ENCODE results near the gene TTLL5.

TTLL5 gene

GRCh38 chr14:75881994-75882393 is 220.9 kb downstream of the TTLL5 start:
- H3K4me1 Mint-ChIP-seq, result no peaks in the 10 kb centered on the region
- DNase-seq (ENCODE audit: low spot score in 2 of 2), result no peak
- H3K4me3 Mint-ChIP-seq, result no peak overlapping the region
- H3K27me3 Mint-ChIP-seq, result no peaks in the 10 kb centered on the region
- no peak overlapping the region for H3K27ac Mint-ChIP-seq (ENCODE audit: low read depth)
- peaks cover 6% of the 10 kb centered on the region for H3K36me3 Mint-ChIP-seq (ENCODE audit: insufficient read depth)
- no peak for ATAC-seq (replicated peaks; ENCODE audit: extremely low read depth, poor library complexity, severe bottlenecking)
- no peaks in the 10 kb centered on the region for H3K9me3 Mint-ChIP-seq

GRCh38 chr14:75884198-75884611 is 223.2 kb downstream of the TTLL5 start:
- H3K4me3 Mint-ChIP-seq, result no peak overlapping the region
- H3K4me1 Mint-ChIP-seq, result no peaks in the 10 kb centered on the region
- ATAC-seq (replicated peaks; ENCODE audit: extremely low read depth, poor library complexity, severe bottlenecking) (no peak), DNase-seq (ENCODE audit: low spot score in 2 of 2) (no peak)
- peaks cover 9% of the 10 kb centered on the region for H3K36me3 Mint-ChIP-seq (ENCODE audit: insufficient read depth)
- no peak overlapping the region for H3K27ac Mint-ChIP-seq (ENCODE audit: low read depth)
- H3K27me3 Mint-ChIP-seq, result no peaks in the 10 kb centered on the region
- H3K9me3 Mint-ChIP-seq, result no peaks in the 10 kb centered on the region

GRCh38 chr14:75885829-75886228 is 224.8 kb downstream of the TTLL5 start:
- Mint-ChIP-seq H3K4me1 (no peaks in the 10 kb centered on the region), H3K4me3 (no peak overlapping the region), H3K36me3 (ENCODE audit: insufficient read depth) (peaks cover 10% of the 10 kb centered on the region), H3K27me3 (no peaks in the 10 kb centered on the region), H3K9me3 (no peaks in the 10 kb centered on the region), H3K27ac (ENCODE audit: low read depth) (no peak overlapping the region)
- no peak for DNase-seq (ENCODE audit: low spot score in 2 of 2)
- ATAC-seq (replicated peaks; ENCODE audit: extremely low read depth, poor library complexity, severe bottlenecking), result no peak

GRCh38 chr14:75886636-75887348 is 225.7 kb downstream of the TTLL5 start:
- no peak for DNase-seq (ENCODE audit: low spot score in 2 of 2)
- Mint-ChIP-seq H3K27me3 (no peaks in the 10 kb centered on the region), H3K9me3 (no peaks in the 10 kb centered on the region), H3K4me1 (no peaks in the 10 kb centered on the region), H3K4me3 (no peak overlapping the region), H3K27ac (ENCODE audit: low read depth) (no peak overlapping the region), H3K36me3 (ENCODE audit: insufficient read depth) (peaks cover 10% of the 10 kb centered on the region)
- ATAC-seq (replicated peaks; ENCODE audit: extremely low read depth, poor library complexity, severe bottlenecking), result no peak

- no peak for ATAC-seq (replicated peaks; ENCODE audit: extremely low read depth, poor library complexity, severe bottlenecking)
- no peak overlapping the region for H3K27ac Mint-ChIP-seq (ENCODE audit: low read depth)
- H3K9me3 Mint-ChIP-seq, result no peaks in the 10 kb centered on the region
- H3K4me3 Mint-ChIP-seq, result no peak overlapping the region
- no peaks in the 10 kb centered on the region for H3K4me1 Mint-ChIP-seq
- no peaks in the 10 kb centered on the region for H3K27me3 Mint-ChIP-seq
- H3K36me3 Mint-ChIP-seq (ENCODE audit: insufficient read depth), result peaks cover 4% of the 10 kb centered on the region
- no peak for DNase-seq (ENCODE audit: low spot score in 2 of 2)
These were observed 227.9 kb downstream of the TTLL5 start for GRCh38 chr14:75888945-75889344.

GRCh38 chr14:75896341-75896740 is 235.3 kb downstream of the TTLL5 start:
- Mint-ChIP-seq H3K27ac (ENCODE audit: low read depth) (no peak overlapping the region), H3K27me3 (no peaks in the 10 kb centered on the region), H3K36me3 (ENCODE audit: insufficient read depth) (peaks cover 1% of the 10 kb centered on the region), H3K9me3 (no peaks in the 10 kb centered on the region), H3K4me3 (no peak overlapping the region), H3K4me1 (no peaks in the 10 kb centered on the region)
- DNase-seq (ENCODE audit: low spot score in 2 of 2), result no peak
- ATAC-seq (replicated peaks; ENCODE audit: extremely low read depth, poor library complexity, severe bottlenecking), result no peak

- ATAC-seq (replicated peaks; ENCODE audit: extremely low read depth, poor library complexity, severe bottlenecking), result no peak
- no peak for DNase-seq (ENCODE audit: low spot score in 2 of 2)
- Mint-ChIP-seq H3K36me3 (ENCODE audit: insufficient read depth) (peaks cover 4% of the 10 kb centered on the region), H3K4me1 (no peaks in the 10 kb centered on the region), H3K27me3 (no peaks in the 10 kb centered on the region), H3K9me3 (no peaks in the 10 kb centered on the region), H3K4me3 (no peak overlapping the region), H3K27ac (ENCODE audit: low read depth) (no peak overlapping the region)
These were observed 243.3 kb downstream of the TTLL5 start for GRCh38 chr14:75904311-75904710.

GRCh38 chr14:75905147-75905904 is 244.3 kb downstream of the TTLL5 start:
- no peak overlapping the region for H3K4me3 Mint-ChIP-seq
- H3K4me1 Mint-ChIP-seq, result no peaks in the 10 kb centered on the region
- H3K36me3 Mint-ChIP-seq (ENCODE audit: insufficient read depth), result peaks cover 2% of the 10 kb centered on the region
- DNase-seq (ENCODE audit: low spot score in 2 of 2) (no peak), ATAC-seq (replicated peaks; ENCODE audit: extremely low read depth, poor library complexity, severe bottlenecking) (no peak)
- no peaks in the 10 kb centered on the region for H3K9me3 Mint-ChIP-seq
- no peaks in the 10 kb centered on the region for H3K27me3 Mint-ChIP-seq
- no peak overlapping the region for H3K27ac Mint-ChIP-seq (ENCODE audit: low read depth)

- Mint-ChIP-seq H3K4me1 (no peaks in the 10 kb centered on the region), H3K27me3 (no peaks in the 10 kb centered on the region), H3K4me3 (no peak overlapping the region), H3K27ac (ENCODE audit: low read depth) (no peak overlapping the region), H3K36me3 (ENCODE audit: insufficient read depth) (peaks cover 4% of the 10 kb centered on the region), H3K9me3 (no peaks in the 10 kb centered on the region)
- no peak for DNase-seq (ENCODE audit: low spot score in 2 of 2)
- ATAC-seq (replicated peaks; ENCODE audit: extremely low read depth, poor library complexity, severe bottlenecking), result no peak
These were observed 245.2 kb downstream of the TTLL5 start for GRCh38 chr14:75906228-75906627.

GRCh38 chr14:75906680-75907280 is 245.7 kb downstream of the TTLL5 start:
- Mint-ChIP-seq H3K36me3 (ENCODE audit: insufficient read depth) (peaks cover 4% of the 10 kb centered on the region), H3K4me3 (no peak overlapping the region), H3K4me1 (no peaks in the 10 kb centered on the region), H3K27ac (ENCODE audit: low read depth) (no peak overlapping the region), H3K27me3 (no peaks in the 10 kb centered on the region), H3K9me3 (no peaks in the 10 kb centered on the region)
- ATAC-seq (replicated peaks; ENCODE audit: extremely low read depth, poor library complexity, severe bottlenecking) (no peak), DNase-seq (ENCODE audit: low spot score in 2 of 2) (peak; percentile 43 to 44)

- no peak overlapping the region for H3K4me3 Mint-ChIP-seq
- no peak for ATAC-seq (replicated peaks; ENCODE audit: extremely low read depth, poor library complexity, severe bottlenecking)
- H3K27ac Mint-ChIP-seq (ENCODE audit: low read depth), result no peak overlapping the region
- no peak for DNase-seq (ENCODE audit: low spot score in 2 of 2)
- H3K36me3 Mint-ChIP-seq (ENCODE audit: insufficient read depth), result peaks cover 4% of the 10 kb centered on the region
- H3K27me3 Mint-ChIP-seq, result no peaks in the 10 kb centered on the region
- no peaks in the 10 kb centered on the region for H3K4me1 Mint-ChIP-seq
- no peaks in the 10 kb centered on the region for H3K9me3 Mint-ChIP-seq
These were observed 246.8 kb downstream of the TTLL5 start for GRCh38 chr14:75907756-75908359.

GRCh38 chr14:75909630-75910029 is 248.6 kb downstream of the TTLL5 start:
- DNase-seq (ENCODE audit: low spot score in 2 of 2) (no peak), ATAC-seq (replicated peaks; ENCODE audit: extremely low read depth, poor library complexity, severe bottlenecking) (no peak)
- Mint-ChIP-seq H3K9me3 (no peaks in the 10 kb centered on the region), H3K27ac (ENCODE audit: low read depth) (no peak overlapping the region), H3K4me1 (no peaks in the 10 kb centered on the region), H3K27me3 (no peaks in the 10 kb centered on the region), H3K4me3 (no peak overlapping the region), H3K36me3 (ENCODE audit: insufficient read depth) (peaks cover 2% of the 10 kb centered on the region)
